ENCODE data around the gene WDR86. TPM values are rescaled to one million over a fixed set of nuclear protein-coding genes. Genes with fewer than 3 reads are reported as not detected.

The WDR86 gene
- polyA plus RNA-seq, 1 donor (not counting 4 experiments of a cell fraction or from before 2014, with no cell fraction given): not detected

- DNase-seq (ENCODE audit: low read depth, low spot score): no peak
- dilution Hi-C loops (cut with MboI; ENCODE audit: extremely low pct_ligation_motif_present, low sequenced_read_pairs): no loop called here
- no peaks in the 10 kb centered on the region for H3K9me1 ChIP-seq (ENCODE audit: control insufficient read depth, extremely low read depth, insufficient read depth, low read length)
- no peak overlapping the region for H2AFZ ChIP-seq (ENCODE audit: control insufficient read depth, low read length)
- H4K20me1 ChIP-seq (ENCODE audit: control insufficient read depth, extremely low read depth, insufficient read depth, low read length): no peaks in the 10 kb centered on the region
- no peak overlapping the region for H3K4me3 ChIP-seq (ENCODE audit: control insufficient read depth in 2 of 3, extremely low read depth in 1 of 3, insufficient read depth in 2 of 3, low read depth in 1 of 3, low read length in 3 of 3)
- H3K9ac ChIP-seq (ENCODE audit: control insufficient read depth, extremely low read depth, insufficient read depth, low read length): no peak overlapping the region
- H3K4me2 ChIP-seq (ENCODE audit: control insufficient read depth, extremely low read depth, insufficient read depth, low read depth, low read length): peak overlapping the region; percentile 54
- FAIRE-seq: no peak
- no peaks in the 10 kb centered on the region for H3K36me3 ChIP-seq (ENCODE audit: control insufficient read depth in 2 of 2, extremely low read depth in 1 of 2, insufficient read depth in 2 of 2, low read length in 2 of 2)
- H3K4me1 ChIP-seq (ENCODE audit: control insufficient read depth, extremely low read depth, insufficient read depth, low read length): peaks cover 3% of the 10 kb centered on the region
- no peaks in the 10 kb centered on the region for H3K79me2 ChIP-seq (ENCODE audit: control insufficient read depth, insufficient read depth, low read length)
- no peak overlapping the region for H3K27ac ChIP-seq (ENCODE audit: control insufficient read depth, insufficient read depth, low read length)
- H3K9me3 ChIP-seq (ENCODE audit: control insufficient read depth, low read depth, low read length): no peaks in the 10 kb centered on the region
- H3K27me3 ChIP-seq (ENCODE audit: control insufficient read depth, extremely low read depth, insufficient read depth, low read length): peaks cover 30% of the 10 kb centered on the region
- TF ChIP-seq CTCF (optimal IDR thresholded peaks at IDR 0.05 in 1 of 3, IDR thresholded peaks at IDR 0.05 in 1 of 3, conservative IDR thresholded peaks at IDR 0.05 in 1 of 3; ENCODE audit: extremely low read depth in 1 of 3, insufficient read depth in 2 of 3, low read length in 3 of 3): no peak
- TF ChIP-seq EZH2 (IDR thresholded peaks at IDR 0.05; ENCODE audit: low read length): no peak
These were observed 29.2 kb upstream of the WDR86 start for GRCh38 chr7:151438864-151439601.

- Histone ChIP-seq H3K4me3 (ENCODE audit: control insufficient read depth in 2 of 3, extremely low read depth in 1 of 3, insufficient read depth in 2 of 3, low read depth in 1 of 3, low read length in 3 of 3) (no peak overlapping the region), H3K36me3 (ENCODE audit: control insufficient read depth in 2 of 2, extremely low read depth in 1 of 2, insufficient read depth in 2 of 2, low read length in 2 of 2) (no peaks in the 10 kb centered on the region), H3K27me3 (ENCODE audit: control insufficient read depth, extremely low read depth, insufficient read depth, low read length) (peaks cover 30% of the 10 kb centered on the region), H3K4me1 (ENCODE audit: control insufficient read depth, extremely low read depth, insufficient read depth, low read length) (peaks cover 7% of the 10 kb centered on the region), H3K4me2 (ENCODE audit: control insufficient read depth, extremely low read depth, insufficient read depth, low read depth, low read length) (no peak overlapping the region), H3K27ac (ENCODE audit: control insufficient read depth, insufficient read depth, low read length) (no peak overlapping the region), H3K9me1 (ENCODE audit: control insufficient read depth, extremely low read depth, insufficient read depth, low read length) (no peaks in the 10 kb centered on the region), H3K9me3 (ENCODE audit: control insufficient read depth, low read depth, low read length) (no peaks in the 10 kb centered on the region), H4K20me1 (ENCODE audit: control insufficient read depth, extremely low read depth, insufficient read depth, low read length) (no peaks in the 10 kb centered on the region), H3K9ac (ENCODE audit: control insufficient read depth, extremely low read depth, insufficient read depth, low read length) (no peak overlapping the region), H3K79me2 (ENCODE audit: control insufficient read depth, insufficient read depth, low read length) (no peaks in the 10 kb centered on the region), H2AFZ (ENCODE audit: control insufficient read depth, low read length) (no peak overlapping the region)
- DNase-seq (ENCODE audit: low read depth, low spot score) (no peak), FAIRE-seq (no peak)
- no peak for TF ChIP-seq CTCF (optimal IDR thresholded peaks at IDR 0.05 in 1 of 3, IDR thresholded peaks at IDR 0.05 in 1 of 3, conservative IDR thresholded peaks at IDR 0.05 in 1 of 3; ENCODE audit: extremely low read depth in 1 of 3, insufficient read depth in 2 of 3, low read length in 3 of 3)
- no peak for TF ChIP-seq EZH2 (IDR thresholded peaks at IDR 0.05; ENCODE audit: low read length)
- dilution Hi-C loops (cut with MboI; ENCODE audit: extremely low pct_ligation_motif_present, low sequenced_read_pairs): no loop called here
These were observed 28.2 kb upstream of the WDR86 start for GRCh38 chr7:151437866-151438516.
